ENCODE data around the gene TMEM255B. TPM values are rescaled to one million over a fixed set of nuclear protein-coding genes. Genes with fewer than 3 reads are reported as not detected.

Gene TMEM255B
- polyA plus RNA-seq, 1 donor (not counting 4 experiments of a cell fraction or from before 2014, with no cell fraction given) = 7.6 TPM

DNA sequence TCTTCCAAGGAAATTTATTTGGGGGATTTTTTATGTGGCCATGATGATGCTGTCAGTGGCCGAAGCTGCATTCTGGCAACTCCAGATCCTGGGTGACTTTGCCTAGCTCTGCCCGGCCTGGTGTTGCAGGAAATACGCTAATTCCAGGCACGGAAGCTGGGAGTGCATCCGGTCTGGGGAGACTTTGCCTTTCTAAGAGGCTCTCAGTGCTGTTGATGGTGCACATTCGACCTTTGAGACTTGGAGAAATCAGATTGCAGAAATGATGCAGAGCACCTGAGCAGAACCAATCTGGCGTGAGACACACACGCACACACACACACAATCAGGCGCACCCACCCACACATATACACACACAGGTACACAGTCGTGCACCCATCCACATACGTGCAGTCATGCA, 5.9 kb upstream of the TMEM255B start:
- peaks cover 8% of the 10 kb centered on the region for H3K9me3 ChIP-seq (ENCODE audit: control insufficient read depth, low read depth, low read length)
- peaks cover 18% of the 10 kb centered on the region for H3K27me3 ChIP-seq (ENCODE audit: control insufficient read depth, extremely low read depth, insufficient read depth, low read length)
- no peak overlapping the region for H2AFZ ChIP-seq (ENCODE audit: control insufficient read depth, low read length)
- dilution Hi-C loops (cut with MboI; ENCODE audit: extremely low pct_ligation_motif_present, low sequenced_read_pairs) = no loop called here
- no peak for TF ChIP-seq EZH2 (IDR thresholded peaks at IDR 0.05; ENCODE audit: low read length)
- TF ChIP-seq, protein P1, sequence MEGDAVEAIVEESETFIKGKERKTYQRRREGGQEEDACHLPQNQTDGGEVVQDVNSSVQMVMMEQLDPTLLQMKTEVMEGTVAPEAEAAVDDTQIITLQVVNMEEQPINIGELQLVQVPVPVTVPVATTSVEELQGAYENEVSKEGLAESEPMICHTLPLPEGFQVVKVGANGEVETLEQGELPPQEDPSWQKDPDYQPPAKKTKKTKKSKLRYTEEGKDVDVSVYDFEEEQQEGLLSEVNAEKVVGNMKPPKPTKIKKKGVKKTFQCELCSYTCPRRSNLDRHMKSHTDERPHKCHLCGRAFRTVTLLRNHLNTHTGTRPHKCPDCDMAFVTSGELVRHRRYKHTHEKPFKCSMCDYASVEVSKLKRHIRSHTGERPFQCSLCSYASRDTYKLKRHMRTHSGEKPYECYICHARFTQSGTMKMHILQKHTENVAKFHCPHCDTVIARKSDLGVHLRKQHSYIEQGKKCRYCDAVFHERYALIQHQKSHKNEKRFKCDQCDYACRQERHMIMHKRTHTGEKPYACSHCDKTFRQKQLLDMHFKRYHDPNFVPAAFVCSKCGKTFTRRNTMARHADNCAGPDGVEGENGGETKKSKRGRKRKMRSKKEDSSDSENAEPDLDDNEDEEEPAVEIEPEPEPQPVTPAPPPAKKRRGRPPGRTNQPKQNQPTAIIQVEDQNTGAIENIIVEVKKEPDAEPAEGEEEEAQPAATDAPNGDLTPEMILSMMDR (optimal IDR thresholded peaks at IDR 0.05 in 1 of 3, IDR thresholded peaks at IDR 0.05 in 1 of 3, conservative IDR thresholded peaks at IDR 0.05 in 1 of 3; ENCODE audit: extremely low read depth in 1 of 3, insufficient read depth in 2 of 3, low read length in 3 of 3) = no peak
- H3K9me1 ChIP-seq (ENCODE audit: control insufficient read depth, extremely low read depth, insufficient read depth, low read length) = no peaks in the 10 kb centered on the region
- no peak overlapping the region for H3K9ac ChIP-seq (ENCODE audit: control insufficient read depth, extremely low read depth, insufficient read depth, low read length)
- H3K4me1 ChIP-seq (ENCODE audit: control insufficient read depth, extremely low read depth, insufficient read depth, low read length) = no peaks in the 10 kb centered on the region
- no peaks in the 10 kb centered on the region for H3K36me3 ChIP-seq (ENCODE audit: control insufficient read depth in 2 of 2, extremely low read depth in 1 of 2, insufficient read depth in 2 of 2, low read length in 2 of 2)
- no peaks in the 10 kb centered on the region for H4K20me1 ChIP-seq (ENCODE audit: control insufficient read depth, extremely low read depth, insufficient read depth, low read length)
- no peak overlapping the region for H3K4me3 ChIP-seq (ENCODE audit: control insufficient read depth in 2 of 3, extremely low read depth in 1 of 3, insufficient read depth in 2 of 3, low read depth in 1 of 3, low read length in 3 of 3)
- H3K79me2 ChIP-seq (ENCODE audit: control insufficient read depth, insufficient read depth, low read length) = no peaks in the 10 kb centered on the region
- no peak overlapping the region for H3K4me2 ChIP-seq (ENCODE audit: control insufficient read depth, extremely low read depth, insufficient read depth, low read depth, low read length)
- no peak for DNase-seq (ENCODE audit: low read depth, low spot score)
- H3K27ac ChIP-seq (ENCODE audit: control insufficient read depth, insufficient read depth, low read length) = no peak overlapping the region
- no peak for FAIRE-seq

DNA sequence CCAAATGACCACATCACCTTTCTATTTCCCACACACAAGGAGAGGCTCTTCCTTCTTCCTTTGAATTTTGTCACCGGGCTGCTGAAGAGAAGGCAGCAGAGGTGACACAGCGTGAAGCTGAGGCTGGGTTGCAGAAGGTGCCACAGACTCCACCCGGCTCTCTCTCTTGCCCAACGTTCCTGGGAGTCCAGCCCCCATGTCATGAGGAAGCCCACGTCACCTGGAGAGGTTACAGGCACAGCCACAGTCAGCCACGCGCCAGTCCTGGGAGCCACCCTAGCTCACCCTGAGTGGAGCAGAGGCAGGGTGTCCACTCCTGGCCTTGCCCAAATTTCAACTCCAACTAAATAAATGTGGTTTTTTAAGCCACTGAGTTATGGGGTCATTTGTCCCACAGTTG, 4.8 kb upstream of the TMEM255B start:
- Histone ChIP-seq H3K36me3 (ENCODE audit: control insufficient read depth in 2 of 2, extremely low read depth in 1 of 2, insufficient read depth in 2 of 2, low read length in 2 of 2) (no peaks in the 10 kb centered on the region), H4K20me1 (ENCODE audit: control insufficient read depth, extremely low read depth, insufficient read depth, low read length) (no peaks in the 10 kb centered on the region), H3K79me2 (ENCODE audit: control insufficient read depth, insufficient read depth, low read length) (no peaks in the 10 kb centered on the region), H2AFZ (ENCODE audit: control insufficient read depth, low read length) (no peak overlapping the region), H3K4me3 (ENCODE audit: control insufficient read depth in 2 of 3, extremely low read depth in 1 of 3, insufficient read depth in 2 of 3, low read depth in 1 of 3, low read length in 3 of 3) (no peak overlapping the region), H3K27me3 (ENCODE audit: control insufficient read depth, extremely low read depth, insufficient read depth, low read length) (peaks cover 24% of the 10 kb centered on the region), H3K27ac (ENCODE audit: control insufficient read depth, insufficient read depth, low read length) (no peak overlapping the region), H3K4me1 (ENCODE audit: control insufficient read depth, extremely low read depth, insufficient read depth, low read length) (peaks cover 4% of the 10 kb centered on the region), H3K9me3 (ENCODE audit: control insufficient read depth, low read depth, low read length) (peaks cover 8% of the 10 kb centered on the region), H3K4me2 (ENCODE audit: control insufficient read depth, extremely low read depth, insufficient read depth, low read depth, low read length) (no peak overlapping the region), H3K9ac (ENCODE audit: control insufficient read depth, extremely low read depth, insufficient read depth, low read length) (no peak overlapping the region), H3K9me1 (ENCODE audit: control insufficient read depth, extremely low read depth, insufficient read depth, low read length) (no peaks in the 10 kb centered on the region)
- dilution Hi-C loops (cut with MboI; ENCODE audit: extremely low pct_ligation_motif_present, low sequenced_read_pairs) = no loop called here
- TF ChIP-seq EZH2 (IDR thresholded peaks at IDR 0.05; ENCODE audit: low read length) = no peak
- TF ChIP-seq, protein P1 (optimal IDR thresholded peaks at IDR 0.05 in 1 of 3, IDR thresholded peaks at IDR 0.05 in 1 of 3, conservative IDR thresholded peaks at IDR 0.05 in 1 of 3; ENCODE audit: extremely low read depth in 1 of 3, insufficient read depth in 2 of 3, low read length in 3 of 3) = no peak
- DNase-seq (ENCODE audit: low read depth, low spot score) (no peak), FAIRE-seq (no peak)
